GM18951 (cell line): ENCODE results near the gene TSPAN31.
"Not testable (repeated sequence)": the region's sequence is repeated elsewhere in the genome, so short reads cannot be mapped to it uniquely, and the experiment has no call there.

Experiments used
- POLR2A ChIP-seq: IDR thresholded peaks from 4 replicates; pipeline ENCODE4 v1.6.1; 2011; ENCODE audit warnings: mild to moderate bottlenecking; ENCODE audit not compliant: insufficient read length, insufficient read depth; ENCODE audit errors: extremely low read depth
- in situ Hi-C: fragments of 300-500 bp; cut with MboI; formaldehyde crosslinking; loops from one replicate; pipeline ENCODE4 v1.12.0; 2022; ENCODE audit warnings: low sequenced_read_pairs, mixed read lengths, inconsistent platforms; ENCODE audit not compliant: unreplicated experiment

Gene TSPAN31

DNA sequence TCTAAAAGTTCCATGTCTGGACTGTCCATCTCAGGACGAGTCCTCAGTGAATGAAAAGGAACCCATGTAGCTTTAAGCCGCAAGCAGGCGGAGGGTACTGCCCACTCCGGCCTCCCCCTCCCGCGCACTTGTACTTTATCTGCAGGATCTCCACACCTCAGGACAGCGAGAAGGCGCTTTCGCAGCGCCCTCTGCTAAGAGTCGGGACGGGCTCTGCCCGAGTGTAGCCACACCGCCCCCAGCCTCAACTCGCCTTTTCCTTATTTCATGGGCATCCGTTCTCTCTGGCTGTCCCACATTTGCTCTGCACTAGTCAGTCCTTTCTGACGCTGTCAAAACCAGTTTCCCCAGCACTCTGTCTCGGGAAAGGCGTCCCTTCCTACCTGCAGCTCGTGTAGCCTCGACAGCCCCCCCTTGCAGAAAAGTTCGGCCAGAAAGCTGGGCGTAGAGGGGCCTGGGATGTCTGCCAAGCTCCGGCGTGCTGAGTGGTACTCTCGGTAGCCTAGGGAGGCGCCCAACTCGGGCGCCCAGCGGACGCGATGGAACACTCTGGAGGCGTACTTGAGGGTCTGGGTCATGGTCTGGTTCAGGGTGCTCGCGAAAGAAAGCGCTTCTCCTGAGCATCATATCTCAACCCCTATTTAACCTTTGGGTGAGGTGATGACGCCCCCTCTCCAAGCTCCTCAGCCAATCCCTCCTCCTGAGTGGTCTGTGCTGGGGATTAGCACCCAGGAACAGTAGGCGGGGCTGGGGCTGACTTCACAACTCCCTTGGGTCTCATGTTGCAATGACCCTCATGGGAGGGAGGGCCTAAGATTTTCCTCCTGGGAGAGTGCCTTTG lies 21.8 kb downstream of the TSPAN31 start, which contains the start of gene CYP27B1:
CYP27B1 (minus strand) TSS at position 615 of the 841 bp plus-strand sequence; CDS start at position 578, 37 bp downstream.
- no peak for TF ChIP-seq POLR2A
- in situ Hi-C loops = no loop called here

DNA sequence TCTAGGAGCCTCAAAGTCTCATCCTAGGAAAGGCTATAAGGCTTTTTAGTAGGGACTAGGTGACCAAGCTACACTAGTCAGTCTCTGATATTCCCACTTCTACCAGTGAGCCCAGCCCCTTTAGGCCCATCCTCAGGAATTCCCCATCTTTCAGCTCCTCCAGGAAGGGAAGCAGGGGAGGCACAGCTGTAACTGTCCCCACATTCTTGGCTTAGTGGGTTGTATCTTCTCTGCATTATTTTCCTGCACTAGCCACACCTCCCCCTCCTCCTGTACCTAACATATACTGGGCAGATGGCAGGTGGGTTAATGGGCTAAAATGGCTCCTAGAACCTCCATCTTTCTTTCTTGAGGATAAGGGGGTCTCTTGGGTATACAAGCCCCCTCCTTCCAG lies 22.5 kb downstream of the TSPAN31 start:
- TF ChIP-seq POLR2A = no peak
- in situ Hi-C loops = no loop called here

DNA sequence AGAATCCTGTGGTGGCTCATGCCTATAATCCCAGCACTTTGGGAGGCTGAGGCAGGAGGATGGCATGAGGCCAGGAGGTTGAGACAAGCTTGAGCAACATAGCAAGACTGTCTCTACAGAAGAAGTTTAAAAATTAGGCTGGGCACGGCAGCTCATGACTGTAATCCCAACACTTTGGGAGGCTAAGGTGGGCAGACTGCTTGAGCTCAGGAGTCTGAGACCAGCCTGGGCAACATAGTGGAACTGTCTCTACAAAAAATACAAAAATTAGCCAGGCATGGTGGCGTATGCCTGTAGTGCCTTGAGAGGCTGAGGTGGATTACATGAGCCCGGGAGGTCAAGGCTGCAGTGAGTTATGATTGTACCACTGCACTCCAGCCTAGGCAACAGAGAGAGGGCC lies 23.0 kb downstream of the TSPAN31 start:
- in situ Hi-C loops = no loop called here
- TF ChIP-seq POLR2A = no peak

DNA sequence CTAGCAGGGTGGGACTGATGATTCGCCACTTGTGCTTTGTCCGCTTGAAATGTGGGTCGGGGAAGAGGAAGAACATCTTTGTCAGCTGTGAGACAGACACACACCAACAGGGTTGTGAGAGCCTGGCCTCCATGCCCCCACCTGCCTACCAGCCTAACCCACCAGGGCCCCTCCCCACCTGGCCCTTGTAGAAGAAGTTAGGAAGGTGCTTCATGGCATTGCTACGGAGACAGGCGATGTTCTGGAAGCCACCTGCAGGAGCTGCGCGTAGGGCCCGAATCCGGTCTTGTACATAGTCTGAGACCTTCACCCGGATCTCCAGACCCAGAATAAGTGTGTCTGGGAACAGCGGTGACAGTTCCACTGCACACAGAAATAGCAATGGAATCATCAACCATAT lies 24.8 kb downstream of the TSPAN31 start:
- no peak for TF ChIP-seq POLR2A
- in situ Hi-C loops = no loop called here

DNA sequence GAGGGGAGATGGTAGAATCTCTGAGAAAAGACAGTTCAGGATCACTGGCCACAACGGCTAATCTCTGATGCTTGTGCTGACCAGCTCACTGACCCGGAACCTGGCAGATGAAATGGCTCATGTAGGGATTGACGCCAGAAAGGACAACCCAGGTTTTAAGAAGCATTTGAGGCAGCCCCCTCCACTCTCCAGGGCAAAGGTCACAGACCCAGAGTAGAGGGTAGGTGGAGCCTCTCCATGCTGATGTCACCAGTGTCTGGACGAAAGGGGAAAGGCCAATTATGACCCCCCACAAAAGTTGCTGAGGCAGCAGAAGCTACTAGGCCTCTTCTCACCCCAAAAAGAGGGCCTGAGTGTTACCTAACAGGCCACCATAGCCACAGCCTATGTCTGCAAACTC lies 25.9 kb downstream of the TSPAN31 start:
- in situ Hi-C loops = no loop called here
- TF ChIP-seq POLR2A = no peak

GRCh38 chr12:57771236-57771872 lies 26.5 kb downstream of the TSPAN31 start:
- TF ChIP-seq POLR2A = no peak
- in situ Hi-C loops = no loop called here

GRCh38 chr12:57771873-57772428 lies 27.1 kb downstream of the TSPAN31 start, which contains the start of gene METTL1:
Gene METTL1, minus strand, starts transcription at chr12:57772105. Its CDS starts 22 bp downstream, at chr12:57772083.
- TF ChIP-seq POLR2A = peak; percentile 81
- in situ Hi-C loops = no loop called here

- in situ Hi-C loops = no loop called here
- TF ChIP-seq POLR2A = no peak
These were observed 27.8 kb downstream of the TSPAN31 start, which contains the start of gene EEF1AKMT3 for GRCh38 chr12:57772429-57773322. Gene EEF1AKMT3, plus strand, starts transcription at chr12:57772614. Its CDS starts 111 bp downstream, at chr12:57772725.

- in situ Hi-C loops = not testable (repeated sequence)
These were observed 29.8 kb downstream of the TSPAN31 start for GRCh38 chr12:57774634-57775033.

DNA sequence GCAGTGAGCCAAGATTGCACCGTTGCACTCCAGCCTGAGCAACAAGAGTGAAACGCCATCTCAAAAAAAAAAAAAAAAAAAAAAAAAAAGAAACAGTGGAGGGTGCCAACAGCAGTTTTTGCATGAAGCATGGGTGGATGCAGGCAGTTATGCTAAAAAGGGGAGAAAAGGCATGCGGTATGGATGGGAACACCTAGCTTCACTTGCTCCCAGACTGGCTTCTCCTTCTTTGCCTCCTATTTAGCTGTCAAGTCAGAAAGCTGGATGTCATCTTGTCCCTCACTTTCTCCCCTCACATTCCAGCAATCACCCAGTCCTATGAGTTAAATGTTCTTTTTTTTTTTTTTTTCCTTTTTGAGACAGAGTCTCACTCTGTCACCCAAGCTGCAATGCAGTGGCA lies 30.2 kb downstream of the TSPAN31 start:
- in situ Hi-C loops = no loop called here
- TF ChIP-seq POLR2A = no peak

DNA sequence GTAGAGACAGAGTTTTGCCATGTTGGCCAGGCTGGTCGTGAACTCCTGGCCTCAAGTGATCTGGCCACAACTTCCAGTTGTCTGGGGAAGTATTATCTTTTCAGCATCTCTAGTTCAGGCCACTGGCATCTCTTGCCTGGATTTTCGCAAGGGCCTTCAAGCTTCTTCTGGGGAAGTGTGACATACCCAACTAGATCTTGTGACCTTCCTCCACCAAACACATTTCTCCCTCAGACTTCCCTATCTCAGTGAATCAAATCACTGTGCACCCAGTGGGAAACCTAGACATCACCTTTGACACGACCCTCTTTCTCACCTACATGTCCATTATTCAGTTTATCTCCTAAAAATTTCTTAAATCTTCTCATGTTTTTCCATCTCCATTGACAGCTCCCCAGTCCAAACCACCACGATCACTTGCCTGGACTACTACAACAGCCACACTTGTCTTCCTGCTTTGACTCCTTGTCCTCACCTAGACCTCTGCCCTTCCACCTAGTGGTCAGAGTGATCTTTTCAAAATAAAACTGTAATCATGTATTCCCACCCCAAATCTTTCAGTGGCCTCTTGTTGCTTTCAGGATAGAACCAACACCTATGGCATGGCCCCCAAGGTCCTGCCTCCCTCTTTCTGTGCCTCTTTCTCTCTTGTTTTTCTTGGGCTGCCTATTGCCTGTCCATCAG lies 30.9 kb downstream of the TSPAN31 start:
- in situ Hi-C loops = no loop called here
- TF ChIP-seq POLR2A = no peak

- no peak for TF ChIP-seq POLR2A
- in situ Hi-C loops = no loop called here
These were observed 31.4 kb downstream of the TSPAN31 start for GRCh38 chr12:57776247-57776587.
